Keratinocyte (primary cell): ENCODE data around the gene CMIP.

Source experiments
- EZH2 ChIP-seq: IDR thresholded peaks from one replicate; pipeline ENCODE4 v1.6.1; 2012; ENCODE audit warnings: inconsistent platforms, mild to moderate bottlenecking, low read length, moderate library complexity
- TF ChIP-seq, protein P1 (sequence below), 3 experiments: IDR thresholded peaks in 1 of 3; conservative IDR thresholded peaks in 1 of 3; optimal IDR thresholded peaks in 1 of 3; 2 replicates in 2 of 3; 3 replicates in 1 of 3; pipeline versions ENCODE3 to v1.5.1; 2011; ENCODE audit warnings: low read length in 3 of 3, mild to moderate bottlenecking in 3 of 3, moderate library complexity in 2 of 3, control low read depth in 1 of 3, inconsistent platforms in 1 of 3; ENCODE audit not compliant: insufficient read depth in 2 of 3; ENCODE audit errors: extremely low read depth in 1 of 3

DNA sequence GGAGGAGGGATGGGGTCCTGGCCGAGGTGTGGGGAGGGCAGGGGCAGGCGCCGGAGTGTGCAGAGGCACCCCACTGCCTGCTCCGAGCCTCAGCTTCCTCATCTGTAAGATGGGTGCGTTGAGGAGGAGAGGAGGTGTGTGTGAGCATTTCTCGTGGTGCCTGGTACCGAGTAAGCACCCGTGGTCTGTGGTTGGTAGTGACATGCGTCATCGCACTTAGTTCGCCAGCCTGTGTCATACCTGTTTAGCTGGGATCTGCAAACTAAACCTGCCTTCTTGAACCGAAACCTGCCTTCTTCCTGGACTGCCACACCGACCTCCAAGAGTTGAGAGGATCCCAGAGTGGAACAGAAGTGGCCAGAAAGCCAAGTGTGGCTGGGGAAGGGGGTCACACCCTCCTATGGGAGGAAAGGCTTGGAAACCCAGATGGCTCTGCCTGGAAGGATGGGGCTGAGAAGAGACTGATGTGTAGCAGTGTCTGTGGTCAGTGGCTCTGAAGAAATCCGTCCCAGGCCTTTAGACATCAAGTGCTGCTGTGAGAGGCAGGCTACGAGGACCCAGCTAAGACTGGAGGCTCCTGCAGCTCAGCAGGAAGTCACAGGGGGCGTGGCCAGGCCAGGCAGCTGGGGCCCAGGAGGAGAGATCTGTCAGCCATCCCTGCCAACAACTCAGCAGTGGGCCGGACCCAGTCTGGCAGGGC, 171.9 kb downstream of the CMIP start:
- TF ChIP-seq, protein P1, sequence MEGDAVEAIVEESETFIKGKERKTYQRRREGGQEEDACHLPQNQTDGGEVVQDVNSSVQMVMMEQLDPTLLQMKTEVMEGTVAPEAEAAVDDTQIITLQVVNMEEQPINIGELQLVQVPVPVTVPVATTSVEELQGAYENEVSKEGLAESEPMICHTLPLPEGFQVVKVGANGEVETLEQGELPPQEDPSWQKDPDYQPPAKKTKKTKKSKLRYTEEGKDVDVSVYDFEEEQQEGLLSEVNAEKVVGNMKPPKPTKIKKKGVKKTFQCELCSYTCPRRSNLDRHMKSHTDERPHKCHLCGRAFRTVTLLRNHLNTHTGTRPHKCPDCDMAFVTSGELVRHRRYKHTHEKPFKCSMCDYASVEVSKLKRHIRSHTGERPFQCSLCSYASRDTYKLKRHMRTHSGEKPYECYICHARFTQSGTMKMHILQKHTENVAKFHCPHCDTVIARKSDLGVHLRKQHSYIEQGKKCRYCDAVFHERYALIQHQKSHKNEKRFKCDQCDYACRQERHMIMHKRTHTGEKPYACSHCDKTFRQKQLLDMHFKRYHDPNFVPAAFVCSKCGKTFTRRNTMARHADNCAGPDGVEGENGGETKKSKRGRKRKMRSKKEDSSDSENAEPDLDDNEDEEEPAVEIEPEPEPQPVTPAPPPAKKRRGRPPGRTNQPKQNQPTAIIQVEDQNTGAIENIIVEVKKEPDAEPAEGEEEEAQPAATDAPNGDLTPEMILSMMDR (optimal IDR thresholded peaks at IDR 0.05 in 1 of 3, IDR thresholded peaks at IDR 0.05 in 1 of 3, conservative IDR thresholded peaks at IDR 0.05 in 1 of 3; ENCODE audit: extremely low read depth in 1 of 3, insufficient read depth in 2 of 3, low read length in 3 of 3), result no peak
- TF ChIP-seq EZH2, result no peak
